ENCODE results near the gene PRPF31. TPM values are rescaled to one million over a fixed set of nuclear protein-coding genes. Genes with fewer than 3 reads are reported as not detected.

Gene PRPF31
- total RNA-seq, 1 donor from 2014 or later, result 45.5 TPM

Other genes with a start within 250 kb of the PRPF31 start
- 270 TPM for gene MYADM, start 247.9 kb upstream of the PRPF31 start, total RNA-seq
- not detected for gene PRKCG, start 233.6 kb upstream of the PRPF31 start, total RNA-seq
- not detected for gene CACNG7, start 206.5 kb upstream of the PRPF31 start, total RNA-seq
- gene CACNG8, start 152.8 kb upstream of the PRPF31 start, total RNA-seq, result not detected
- gene CACNG6, start 124.1 kb upstream of the PRPF31 start, total RNA-seq, result not detected
- not detected for gene VSTM1, start 51.9 kb upstream of the PRPF31 start, total RNA-seq
- gene TARM1, start 34.4 kb upstream of the PRPF31 start, total RNA-seq, result not detected
- gene OSCAR, start 15.0 kb upstream of the PRPF31 start, total RNA-seq, result 6.6 TPM
- gene NDUFA3, start 12.9 kb upstream of the PRPF31 start, total RNA-seq, result 113 TPM
- gene TFPT, start 97 bp upstream of the PRPF31 start, total RNA-seq, result 16.7 TPM
- 31.5 TPM for gene CNOT3, start 22.0 kb downstream of the PRPF31 start, total RNA-seq
- 4.4 TPM for gene LENG1, start 44.0 kb downstream of the PRPF31 start, total RNA-seq
- gene TMC4, start 57.4 kb downstream of the PRPF31 start, total RNA-seq, result 1.6 TPM
- 40.9 TPM for gene MBOAT7, start 73.8 kb downstream of the PRPF31 start, total RNA-seq
- gene TSEN34, start 75.6 kb downstream of the PRPF31 start, total RNA-seq, result 24.6 TPM
- gene RPS9, start 85.1 kb downstream of the PRPF31 start, total RNA-seq, result 923 TPM
- 50.5 TPM for gene LILRB3, start 107.3 kb downstream of the PRPF31 start, total RNA-seq
- 26.5 TPM for gene LILRA6, start 127.0 kb downstream of the PRPF31 start, total RNA-seq
- 69.4 TPM for gene LILRB5, start 141.5 kb downstream of the PRPF31 start, total RNA-seq
- gene LILRB2, start 165.4 kb downstream of the PRPF31 start, total RNA-seq, result 14.4 TPM
- 23.0 TPM for gene LILRA5, start 197.4 kb downstream of the PRPF31 start, total RNA-seq
- gene LILRA4, start 223.4 kb downstream of the PRPF31 start, total RNA-seq, result 1.0 TPM
- gene LAIR1, start 249.2 kb downstream of the PRPF31 start, total RNA-seq, result 63.8 TPM